NCI-H526 treated with DMSO at 0.1 percent for 48 hours (cell line): Measurements from ENCODE around the gene ANXA7.
A peak's percentile ranks its signal among the peaks of the same experiment; 100 is the strongest.
"Not testable (repeated sequence)": the region's sequence is repeated elsewhere in the genome, so short reads cannot be mapped to it uniquely, and the experiment has no call there.

ENCODE experiments used
- DNase-seq: peaks from one replicate; lab custom pipeline; 2025; lab: John Stamatoyannopoulos, UW

Gene ANXA7

DNA sequence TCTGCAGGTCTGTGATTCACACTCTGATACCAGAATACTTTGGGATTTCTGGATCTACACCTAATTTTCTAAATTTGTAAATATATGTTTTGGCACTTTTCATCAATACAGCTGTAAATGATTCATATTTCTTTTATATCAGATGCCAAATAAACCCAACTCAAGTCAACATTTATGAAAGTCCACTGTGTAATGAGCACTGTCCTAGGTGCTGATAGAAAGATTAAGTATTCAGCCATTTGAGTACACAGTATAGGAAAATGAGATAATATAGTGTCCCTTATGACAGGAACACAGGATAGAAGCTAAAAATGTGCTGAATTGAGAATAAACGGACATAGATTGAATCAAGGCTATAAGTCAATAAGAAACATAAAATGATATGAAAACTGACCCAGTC lies 6.4 kb downstream of the ANXA7 start:
- no peak for DNase-seq

DNA sequence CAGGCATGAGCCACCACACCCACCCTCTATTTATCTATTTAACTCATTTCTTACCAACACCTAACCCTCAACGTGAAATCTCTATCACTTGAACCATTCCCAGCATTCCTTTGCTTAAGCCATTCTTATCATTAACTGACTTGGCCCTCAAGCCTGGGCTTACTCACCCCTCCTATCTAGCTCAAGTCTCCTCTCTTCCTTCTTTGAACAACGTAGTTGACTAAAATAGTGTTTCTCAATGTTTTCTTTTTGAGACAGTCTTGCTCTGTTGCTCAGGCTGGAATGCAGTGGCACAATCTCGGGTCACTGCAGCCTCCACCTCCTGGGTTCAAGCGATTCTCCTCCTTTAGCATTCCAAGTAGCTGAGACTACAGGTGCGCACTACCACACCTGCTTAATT lies 7.0 kb downstream of the ANXA7 start:
- no peak for DNase-seq

GRCh38 chr10:73405556-73405955 lies 8.3 kb downstream of the ANXA7 start:
- no peak for DNase-seq

DNA sequence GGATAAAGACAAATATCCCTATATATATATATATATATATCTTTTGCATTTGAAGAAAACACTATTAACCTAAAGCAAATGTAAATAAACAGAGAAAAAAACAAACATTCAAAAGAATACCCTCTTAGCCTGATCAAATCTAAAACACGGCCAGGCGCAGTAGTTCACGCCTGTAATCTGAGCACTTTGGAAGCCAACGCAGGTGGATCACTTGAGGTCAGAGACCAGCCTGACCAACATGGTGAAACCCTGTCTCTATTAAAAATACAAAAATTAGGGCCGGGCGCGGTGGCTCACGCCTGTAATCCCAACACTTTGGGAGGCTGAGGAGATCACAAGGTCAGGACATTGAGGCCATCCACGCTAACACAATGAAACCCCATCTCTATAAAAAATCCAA lies 9.2 kb downstream of the ANXA7 start:
- no peak for DNase-seq

DNA sequence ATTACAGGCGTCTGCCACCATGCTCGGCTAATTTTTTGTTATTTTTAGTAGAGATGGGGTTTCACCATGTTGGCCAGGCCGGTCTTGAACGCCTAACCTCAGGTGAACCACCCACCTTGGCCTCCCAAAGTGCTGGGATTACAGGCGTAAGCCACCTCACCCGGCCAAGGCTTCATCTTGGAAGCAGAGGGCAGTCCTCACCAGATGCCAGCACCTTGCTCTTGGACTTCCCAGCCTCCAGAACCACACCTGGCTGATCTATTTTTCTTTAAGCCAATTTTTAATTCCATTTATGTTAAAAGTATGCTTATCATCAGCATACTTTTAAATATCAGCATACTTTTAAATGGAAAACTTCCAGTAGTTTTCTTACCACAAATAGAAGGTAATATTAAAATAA lies 12.2 kb downstream of the ANXA7 start:
- no peak for DNase-seq

- no peak for DNase-seq
These were observed 14.8 kb downstream of the ANXA7 start for GRCh38 chr10:73399063-73399462.

GRCh38 chr10:73398024-73398423 lies 15.8 kb downstream of the ANXA7 start:
- no peak for DNase-seq

GRCh38 chr10:73394325-73394724 lies 19.5 kb downstream of the ANXA7 start:
- not testable (repeated sequence) for DNase-seq

GRCh38 chr10:73388228-73388627 lies 25.6 kb downstream of the ANXA7 start:
- no peak for DNase-seq

- no peak for DNase-seq
These were observed 27.3 kb downstream of the ANXA7 start for GRCh38 chr10:73386583-73386982.

DNA sequence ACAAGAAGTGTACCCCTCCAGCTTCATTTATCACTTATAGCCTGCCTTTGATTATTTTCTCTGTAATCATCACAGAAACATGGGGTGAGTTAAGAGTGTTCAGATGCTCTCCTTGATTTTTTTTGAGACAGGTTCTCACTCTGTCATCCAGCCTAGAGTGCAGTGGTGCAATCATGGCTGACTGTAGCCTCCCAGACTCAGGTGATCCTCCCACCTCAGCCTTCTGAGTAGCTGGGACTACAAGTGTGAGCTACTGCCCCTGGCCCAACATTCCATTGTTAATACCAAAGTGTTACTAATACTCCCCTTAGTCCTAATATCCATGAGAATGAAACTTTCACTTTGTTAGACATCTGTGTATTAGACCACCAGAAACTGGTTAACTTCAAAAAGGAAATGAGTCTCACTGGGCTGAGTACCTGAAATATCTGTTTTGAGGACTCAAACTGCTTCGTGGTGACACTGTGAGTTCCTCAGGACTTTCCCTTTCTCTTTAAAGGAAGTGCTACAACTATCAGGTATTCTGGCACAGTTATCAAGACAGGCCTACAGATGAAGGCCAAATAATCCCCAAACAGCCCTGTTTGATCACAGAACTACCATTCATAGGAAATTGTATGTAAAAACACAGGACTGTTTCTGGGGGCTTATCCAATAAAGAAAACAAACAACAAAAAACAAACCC lies 34.7 kb downstream of the ANXA7 start:
- DNase-seq, result no peak

DNA sequence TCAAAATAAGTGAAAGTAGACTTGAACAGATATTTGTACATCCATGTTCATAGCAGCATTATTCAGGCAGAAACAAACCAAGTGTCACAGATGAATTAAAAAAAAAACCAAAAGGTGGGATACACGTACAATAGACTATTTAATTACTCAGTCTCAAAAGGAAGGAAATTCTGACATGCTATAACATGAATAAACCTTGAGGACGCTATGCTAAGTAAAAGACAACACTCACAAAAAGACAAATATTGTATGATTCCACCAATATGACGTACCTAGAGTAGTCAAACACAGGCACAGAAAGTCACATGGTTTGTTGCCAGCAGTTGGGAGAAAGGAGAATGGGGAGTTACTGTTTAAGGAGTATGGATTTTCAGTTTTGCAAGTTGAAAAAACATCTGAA lies 37.2 kb downstream of the ANXA7 start:
- DNase-seq, result no peak

DNA sequence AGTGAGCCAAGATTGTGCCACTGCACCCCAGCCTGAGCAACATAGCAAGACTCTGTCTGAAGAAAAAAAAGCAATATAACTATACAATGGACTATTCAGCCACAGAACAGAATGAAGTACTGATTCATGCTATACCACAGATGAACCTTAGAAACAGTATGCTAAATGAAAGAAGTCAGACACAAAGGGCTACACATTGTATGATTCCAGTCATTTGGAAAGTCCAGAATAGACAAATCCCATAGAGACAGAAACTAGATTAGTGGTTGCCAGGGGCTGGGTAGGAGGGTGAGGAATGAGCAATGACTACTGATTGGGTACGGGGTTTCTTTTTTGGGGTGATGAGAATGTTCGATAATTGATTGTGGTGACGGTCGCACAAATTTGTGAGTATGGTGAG lies 45.6 kb downstream of the ANXA7 start:
- DNase-seq, result no peak

DNA sequence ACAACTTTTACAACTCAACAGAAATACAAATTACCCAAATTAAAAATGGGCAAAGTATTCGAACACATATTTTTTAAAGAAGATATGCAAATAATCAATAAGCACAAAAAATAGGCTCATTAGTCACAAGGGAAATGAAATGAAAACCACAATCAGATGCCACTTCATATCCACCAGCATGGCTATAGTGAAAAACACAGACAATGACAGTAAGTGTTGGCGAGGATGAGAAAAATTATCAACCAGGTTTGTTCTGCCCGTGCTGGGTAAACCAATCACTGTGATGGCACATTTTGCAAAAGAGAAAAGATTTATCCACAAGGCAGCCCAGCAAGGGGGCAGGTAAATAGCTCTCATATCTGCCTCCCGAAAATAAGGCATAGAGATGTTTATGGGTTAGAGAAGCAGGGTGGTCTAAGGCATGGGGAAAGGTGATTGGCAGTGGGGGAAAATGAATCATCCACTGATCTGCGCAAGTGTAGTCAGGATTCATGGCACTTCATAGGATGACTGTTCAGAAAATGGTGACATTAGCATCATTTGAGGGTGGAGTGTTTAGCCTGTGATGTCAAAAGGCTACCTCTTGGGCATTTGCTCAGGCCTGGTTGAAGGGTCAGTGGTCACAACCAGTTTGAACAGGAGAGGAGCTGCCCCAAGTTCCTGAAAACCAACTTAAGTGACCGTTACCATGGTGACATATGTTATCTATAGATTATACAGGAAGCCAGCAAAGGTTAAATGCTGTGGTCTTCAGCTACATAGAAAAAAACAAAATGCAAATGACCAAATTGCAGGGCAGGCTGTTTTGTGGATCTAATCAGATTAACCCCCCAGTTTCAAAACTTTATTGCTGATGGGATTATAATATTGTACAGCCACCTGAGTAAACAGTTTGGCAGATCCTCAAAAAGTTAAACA lies 47.2 kb downstream of the ANXA7 start:
- DNase-seq, result no peak

DNA sequence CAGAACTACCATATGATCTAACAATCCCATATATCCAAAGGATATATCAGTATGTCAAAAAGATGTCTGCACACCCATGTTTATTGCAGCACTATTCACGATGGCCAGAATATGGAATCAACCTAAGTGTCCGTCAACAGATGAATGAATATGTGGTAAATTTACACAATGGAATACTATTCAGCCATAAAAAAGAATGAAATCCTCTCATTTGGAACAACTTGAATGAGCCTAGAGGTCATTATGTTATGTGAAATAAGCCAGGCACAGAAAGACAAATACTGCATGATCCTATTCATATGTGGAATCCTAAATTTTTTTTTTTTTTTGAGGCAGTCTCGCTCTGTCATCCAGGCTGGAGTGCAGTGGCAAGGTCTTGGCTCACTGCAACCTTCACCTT lies 48.9 kb downstream of the ANXA7 start:
- DNase-seq, result no peak

DNA sequence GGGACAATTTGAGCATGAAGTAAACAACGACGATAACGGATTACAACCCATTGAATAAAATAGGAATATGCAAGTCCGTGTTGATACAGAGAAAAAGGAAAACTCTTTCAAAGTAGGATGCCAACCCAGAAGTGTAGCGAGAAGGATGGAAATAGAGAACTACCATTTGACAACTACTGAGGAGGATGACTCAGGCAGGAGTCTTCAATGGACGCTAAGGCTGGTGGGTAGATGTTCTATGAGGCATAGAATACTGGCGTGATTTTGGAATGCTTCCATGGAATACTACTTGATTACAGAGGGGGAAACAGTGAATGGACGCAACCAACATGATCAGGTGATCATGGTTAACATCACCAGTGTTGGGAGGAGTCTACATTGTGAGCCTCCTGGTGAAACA lies 54.4 kb downstream of the ANXA7 start:
- no peak for DNase-seq

DNA sequence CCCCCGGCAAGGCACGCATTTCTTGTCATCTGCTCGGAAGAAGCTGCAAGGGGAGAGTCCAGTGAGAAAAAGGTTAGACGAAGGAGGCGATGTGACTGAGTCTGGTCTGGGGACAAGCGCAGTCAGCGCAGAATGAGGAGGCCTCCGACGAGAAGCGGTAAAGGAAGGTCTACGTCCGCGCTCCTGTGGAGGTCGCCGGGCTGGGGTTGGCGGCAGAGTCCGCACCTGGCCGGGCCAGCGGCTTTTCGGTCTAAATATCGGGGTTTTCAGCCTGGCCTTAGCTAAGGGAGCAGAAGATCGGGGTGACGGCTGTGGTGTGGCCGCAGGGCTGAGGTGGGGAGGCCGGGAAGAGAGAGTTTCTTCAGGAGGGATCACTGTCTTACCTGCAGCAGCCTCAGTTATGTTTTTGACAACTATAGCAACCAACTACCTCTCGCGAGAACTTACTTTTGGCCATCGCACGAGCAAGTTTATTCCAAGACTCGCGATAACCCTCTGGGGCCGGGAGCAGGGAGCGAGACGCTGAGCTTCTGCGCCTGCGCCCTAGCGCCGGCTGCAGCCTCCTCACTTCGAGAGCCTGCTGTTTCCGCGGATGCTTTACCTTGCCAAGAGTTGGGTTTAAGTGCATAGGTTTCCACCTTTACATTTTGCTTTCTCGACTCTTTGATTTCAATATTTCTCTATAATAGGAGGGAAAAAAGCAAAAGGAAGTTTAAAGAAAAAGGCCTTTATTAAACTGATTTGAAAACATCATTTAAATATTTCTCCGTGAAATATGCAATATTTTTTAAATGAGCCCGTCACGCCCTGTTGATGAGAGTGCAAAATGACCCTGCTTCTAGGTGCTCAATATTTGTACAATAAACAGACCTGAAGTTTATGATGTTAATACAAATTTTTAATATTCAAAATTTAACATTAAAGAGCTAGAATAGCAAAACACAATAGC lies 55.3 kb downstream of the ANXA7 start, which contains the start of gene CFAP70:
Gene CFAP70, minus strand, starts transcription at position 534 of the 949 bp plus-strand sequence. CDS start 4,068 bp downstream, outside the sequence.
- peak; percentile 82 for DNase-seq

GRCh38 chr10:73357821-73358220 lies 56.0 kb downstream of the ANXA7 start:
- DNase-seq, result no peak

GRCh38 chr10:73357166-73357565 lies 56.7 kb downstream of the ANXA7 start:
- no peak for DNase-seq

- DNase-seq, result no peak
These were observed 69.6 kb downstream of the ANXA7 start for GRCh38 chr10:73344269-73344668.

- DNase-seq, result no peak
These were observed 73.7 kb downstream of the ANXA7 start for GRCh38 chr10:73340121-73340520.

- no peak for DNase-seq
These were observed 74.4 kb downstream of the ANXA7 start for GRCh38 chr10:73339436-73339835.
